ENCODE data around the gene PCLO. TPM values are rescaled to one million over a fixed set of nuclear protein-coding genes. Genes with fewer than 3 reads are reported as not detected.

The PCLO gene
- total RNA-seq, 3 donors from 2014 or later, result 5.3 to 20.9 (median 5.9) TPM

GRCh38 chr7:83055197-83055596, 107.5 kb downstream of the PCLO start:
- TF ChIP-seq POLR2AphosphoS5 (IDR thresholded peaks at IDR 0.05) (no peak), POLR2A (IDR thresholded peaks at IDR 0.05) (no peak), CTCF (IDR thresholded peaks at IDR 0.05) (no peak)
- intact Hi-C loops (cut with DNase I; ENCODE audit: low total_unique reads), result no loop called here

GRCh38 chr7:83054472-83054871, 108.2 kb downstream of the PCLO start:
- H3K9me3 ChIP-seq, result no peaks in the 10 kb centered on the region
- H3K27me3 ChIP-seq, result no peaks in the 10 kb centered on the region
- DNase-seq (ENCODE audit: low spot score in 2 of 2), result no peak
- intact Hi-C loops (cut with DNase I; ENCODE audit: low total_unique reads), result no loop called here
- TF ChIP-seq CTCF (IDR thresholded peaks at IDR 0.05), result no peak
- TF ChIP-seq POLR2A (IDR thresholded peaks at IDR 0.05), result no peak
- TF ChIP-seq POLR2AphosphoS5 (IDR thresholded peaks at IDR 0.05), result no peak
- no peak overlapping the region for H3K27ac ChIP-seq
- no peak overlapping the region for H3K4me3 ChIP-seq
- H3K36me3 ChIP-seq, result no peaks in the 10 kb centered on the region
- no peaks in the 10 kb centered on the region for H3K4me1 ChIP-seq

More at GRCh38 chr7:83055197-83055596, 107.5 kb downstream of the PCLO start:
- Histone ChIP-seq H3K27ac (no peak overlapping the region), H3K4me3 (no peak overlapping the region), H3K9me3 (no peaks in the 10 kb centered on the region), H3K36me3 (no peaks in the 10 kb centered on the region), H3K4me1 (no peaks in the 10 kb centered on the region), H3K27me3 (no peaks in the 10 kb centered on the region)
- no peak for DNase-seq (ENCODE audit: low spot score in 2 of 2)

GRCh38 chr7:83053965-83054364, 108.7 kb downstream of the PCLO start:
- TF ChIP-seq POLR2AphosphoS5 (IDR thresholded peaks at IDR 0.05) (no peak), POLR2A (IDR thresholded peaks at IDR 0.05) (no peak), CTCF (IDR thresholded peaks at IDR 0.05) (no peak)
- H3K36me3 ChIP-seq, result no peaks in the 10 kb centered on the region
- H3K27ac ChIP-seq, result no peak overlapping the region
- no peaks in the 10 kb centered on the region for H3K4me1 ChIP-seq
- intact Hi-C loops (cut with DNase I; ENCODE audit: low total_unique reads), result no loop called here
- no peak for DNase-seq (ENCODE audit: low spot score in 2 of 2)
- H3K9me3 ChIP-seq, result no peaks in the 10 kb centered on the region
- no peaks in the 10 kb centered on the region for H3K27me3 ChIP-seq
- no peak overlapping the region for H3K4me3 ChIP-seq

GRCh38 chr7:83040484-83040883, 122.2 kb downstream of the PCLO start:
- Histone ChIP-seq H3K4me3 (no peak overlapping the region), H3K36me3 (no peaks in the 10 kb centered on the region), H3K9me3 (no peaks in the 10 kb centered on the region), H3K27me3 (no peaks in the 10 kb centered on the region), H3K27ac (no peak overlapping the region), H3K4me1 (no peaks in the 10 kb centered on the region)
- no peak for DNase-seq (ENCODE audit: low spot score in 2 of 2)
- TF ChIP-seq POLR2AphosphoS5 (IDR thresholded peaks at IDR 0.05) (no peak), CTCF (IDR thresholded peaks at IDR 0.05) (no peak), POLR2A (IDR thresholded peaks at IDR 0.05) (no peak)
- intact Hi-C loops (cut with DNase I; ENCODE audit: low total_unique reads), result no loop called here

- DNase-seq (ENCODE audit: low spot score in 2 of 2), result no peak
- TF ChIP-seq CTCF (IDR thresholded peaks at IDR 0.05) (no peak), POLR2A (IDR thresholded peaks at IDR 0.05) (no peak), POLR2AphosphoS5 (IDR thresholded peaks at IDR 0.05) (no peak)
- Histone ChIP-seq H3K9me3 (no peaks in the 10 kb centered on the region), H3K36me3 (no peaks in the 10 kb centered on the region), H3K4me3 (no peak overlapping the region), H3K4me1 (no peaks in the 10 kb centered on the region), H3K27me3 (no peaks in the 10 kb centered on the region), H3K27ac (no peak overlapping the region)
- intact Hi-C loops (cut with DNase I; ENCODE audit: low total_unique reads), result no loop called here
Observed at GRCh38 chr7:83038787-83039186, 123.9 kb downstream of the PCLO start.
